NCI-H146 treated with DMSO at 0.1 percent for 48 hours (cell line): Measurements from ENCODE around the gene CERS6.
"Not testable (repeated sequence)": the region's sequence is repeated elsewhere in the genome, so short reads cannot be mapped to it uniquely, and the experiment has no call there.

Source experiments
- DNase-seq: peaks from one replicate; lab custom pipeline; 2025; ENCODE audit not compliant: unreplicated experiment; lab: John Stamatoyannopoulos, UW

The CERS6 gene

GRCh38 chr2:168753765-168754329 lies 297.8 kb downstream of the CERS6 start:
- no peak for DNase-seq

- no peak for DNase-seq
These were observed 301.2 kb downstream of the CERS6 start for GRCh38 chr2:168757223-168757622.

GRCh38 chr2:168758970-168759820 lies 303.1 kb downstream of the CERS6 start:
- DNase-seq: peak; percentile 12

GRCh38 chr2:168765401-168765800 lies 309.3 kb downstream of the CERS6 start:
- DNase-seq: no peak

GRCh38 chr2:168766600-168766999 lies 310.5 kb downstream of the CERS6 start:
- DNase-seq: no peak

GRCh38 chr2:168767258-168767657 lies 311.2 kb downstream of the CERS6 start:
- DNase-seq: no peak

- not testable (repeated sequence) for DNase-seq
These were observed 312.3 kb downstream of the CERS6 start for GRCh38 chr2:168768357-168768756.

- no peak for DNase-seq
These were observed 314.7 kb downstream of the CERS6 start for GRCh38 chr2:168770796-168771195.

GRCh38 chr2:168772704-168773103 lies 316.6 kb downstream of the CERS6 start:
- no peak for DNase-seq

- DNase-seq: no peak
These were observed 317.1 kb downstream of the CERS6 start for GRCh38 chr2:168773128-168773527.

- DNase-seq: peak; percentile 1
These were observed 317.8 kb downstream of the CERS6 start for GRCh38 chr2:168773719-168774521.

- no peak for DNase-seq
These were observed 319.8 kb downstream of the CERS6 start for GRCh38 chr2:168775837-168776236.

- no peak for DNase-seq
These were observed 324.6 kb downstream of the CERS6 start for GRCh38 chr2:168780669-168781071.

- no peak for DNase-seq
These were observed 325.2 kb downstream of the CERS6 start for GRCh38 chr2:168781191-168781817.

- no peak for DNase-seq
These were observed 326.2 kb downstream of the CERS6 start for GRCh38 chr2:168782271-168782670.

GRCh38 chr2:168784993-168785392 lies 328.9 kb downstream of the CERS6 start:
- no peak for DNase-seq

GRCh38 chr2:168787098-168787781 lies 331.2 kb downstream of the CERS6 start:
- DNase-seq: no peak

GRCh38 chr2:168787782-168788376 lies 331.8 kb downstream of the CERS6 start:
- DNase-seq: no peak

- DNase-seq: no peak
These were observed 333.7 kb downstream of the CERS6 start for GRCh38 chr2:168789776-168790175.

GRCh38 chr2:168790226-168790902 lies 334.3 kb downstream of the CERS6 start:
- no peak for DNase-seq
